ENCODE measurements around the gene RTP1.
"Not testable (repeated sequence)": the region's sequence is repeated elsewhere in the genome, so short reads cannot be mapped to it uniquely, and the experiment has no call there.

RTP1 gene

DNA sequence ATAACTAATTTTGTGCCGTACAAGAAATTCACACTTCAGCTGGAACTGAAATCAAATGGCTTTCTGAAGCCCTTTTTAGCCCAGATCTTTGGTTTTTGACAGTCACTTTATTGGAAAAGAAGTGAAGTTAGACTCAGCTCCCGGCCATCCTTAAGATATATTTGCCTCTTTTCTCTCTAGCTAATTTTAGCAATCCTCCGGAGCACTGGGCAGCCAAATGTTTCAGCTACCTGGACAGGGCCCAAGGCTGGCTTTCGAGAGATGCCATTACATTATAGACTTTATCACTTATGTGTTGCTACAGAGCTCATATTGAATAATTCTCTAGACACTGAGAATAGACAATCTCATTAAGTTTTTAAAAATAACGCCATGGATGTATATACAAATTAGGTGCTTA lies 29.5 kb upstream of the RTP1 start:
- POLR2A ChIA-PET, result interaction anchor here (0.6 kb wide), 1 partner anchor 318 kb away, joined by 3 read pairs; no protein-coding TSS in a partner anchor

DNA sequence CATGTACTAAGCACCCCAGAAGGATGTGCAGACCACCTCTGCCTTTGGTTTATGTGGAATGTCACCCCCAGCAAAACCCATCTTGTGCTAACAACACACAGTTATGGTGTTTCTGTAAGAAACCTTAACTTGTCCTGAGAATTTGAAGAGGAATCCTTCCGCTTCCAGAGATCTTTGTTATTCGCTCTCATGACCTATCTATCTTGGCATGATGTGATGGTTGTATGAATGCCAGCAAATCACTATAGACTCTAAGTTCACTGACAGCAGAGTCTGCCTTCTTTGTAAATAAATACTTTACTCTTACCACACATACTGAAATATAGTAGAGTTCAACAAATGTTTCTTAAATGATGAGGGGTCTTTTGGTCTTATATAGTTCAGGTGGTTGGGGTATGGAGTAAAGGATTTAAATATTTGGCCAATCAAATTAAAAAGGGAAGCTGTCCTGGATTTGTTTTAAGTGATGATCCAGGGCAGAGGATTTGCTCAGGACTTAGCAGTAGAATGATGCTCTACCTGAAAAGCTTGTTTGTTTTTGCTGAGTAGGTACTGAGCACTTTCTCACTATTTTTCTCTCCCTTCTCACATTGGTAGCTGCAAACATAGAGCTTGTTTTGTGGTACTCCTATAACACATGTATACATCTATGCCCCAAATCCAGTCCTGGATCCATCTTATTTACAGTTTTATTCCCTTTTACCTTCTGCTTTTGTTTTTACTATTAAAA lies 27.9 kb upstream of the RTP1 start:
- Histone ChIP-seq H3K27ac (ENCODE audit: insufficient read depth in 1 of 2, low read depth in 1 of 2, low read length in 2 of 2, poor library complexity in 1 of 2, severe bottlenecking in 2 of 2) (no peak overlapping the region), H3K36me3 (ENCODE audit: control insufficient read depth in 4 of 4, insufficient read depth in 4 of 4, low read length in 3 of 4) (no peaks in the 10 kb centered on the region), H3K4me3 (ENCODE audit: control insufficient read depth in 1 of 7, extremely low read depth in 1 of 7, insufficient read depth in 4 of 7, low read depth in 2 of 7, low read length in 6 of 7) (no peak overlapping the region), H3K4me1 (ENCODE audit: control extremely low read depth in 1 of 4, control insufficient read depth in 4 of 4, insufficient read depth in 4 of 4, low read length in 3 of 4) (peaks cover 0 to 2% (median 0%) of the 10 kb centered on the region in 4 experiments), H3K27me3 (replicated peaks in 2 of 5; ENCODE audit: control insufficient read depth in 4 of 5, insufficient read depth in 5 of 5, low read length in 4 of 5) (no peaks in the 10 kb centered on the region), H3K9me3 (ENCODE audit: control extremely low read depth in 1 of 5, control insufficient read depth in 4 of 5, insufficient read depth in 2 of 5, low read depth in 1 of 5, low read length in 4 of 5) (no peaks in the 10 kb centered on the region)
- no CpG with 5 or more reads among the region's 2 CpGs for WGBS (ENCODE audit: insufficient coverage)
- DNase-seq, result no peak
- CTCF ChIA-PET, result interaction anchor here (1.2 to 1.6 kb wide), 2 partner anchors 19 to 320 kb away, joined by 4 to 5 read pairs; no protein-coding TSS in a partner anchor
- POLR2A ChIA-PET, result no interaction called here

More for the DNA sequence above, 29.5 kb upstream of the RTP1 start:
- Histone ChIP-seq H3K9me3 (ENCODE audit: control extremely low read depth in 1 of 5, control insufficient read depth in 4 of 5, insufficient read depth in 2 of 5, low read depth in 1 of 5, low read length in 4 of 5) (no peaks in the 10 kb centered on the region), H3K27ac (ENCODE audit: insufficient read depth in 1 of 2, low read depth in 1 of 2, low read length in 2 of 2, poor library complexity in 1 of 2, severe bottlenecking in 2 of 2) (no peak overlapping the region), H3K36me3 (ENCODE audit: control insufficient read depth in 4 of 4, insufficient read depth in 4 of 4, low read length in 3 of 4) (no peaks in the 10 kb centered on the region), H3K27me3 (replicated peaks in 2 of 5; ENCODE audit: control insufficient read depth in 4 of 5, insufficient read depth in 5 of 5, low read length in 4 of 5) (no peaks in the 10 kb centered on the region), H3K4me3 (ENCODE audit: control insufficient read depth in 1 of 7, extremely low read depth in 1 of 7, insufficient read depth in 4 of 7, low read depth in 2 of 7, low read length in 6 of 7) (no peak overlapping the region), H3K4me1 (ENCODE audit: control extremely low read depth in 1 of 4, control insufficient read depth in 4 of 4, insufficient read depth in 4 of 4, low read length in 3 of 4) (peaks cover 0 to 2% (median 0%) of the 10 kb centered on the region in 4 experiments)
- 87% methylated on average over 2 of the region's 5 CpGs for WGBS (ENCODE audit: insufficient coverage)
- no peak for DNase-seq
- CTCF ChIA-PET, result interaction anchor here (1.0 to 6.4 kb wide), 4 partner anchors 55 to 238 kb away, joined by 3 to 110 read pairs (median 4); no protein-coding TSS in a partner anchor

DNA sequence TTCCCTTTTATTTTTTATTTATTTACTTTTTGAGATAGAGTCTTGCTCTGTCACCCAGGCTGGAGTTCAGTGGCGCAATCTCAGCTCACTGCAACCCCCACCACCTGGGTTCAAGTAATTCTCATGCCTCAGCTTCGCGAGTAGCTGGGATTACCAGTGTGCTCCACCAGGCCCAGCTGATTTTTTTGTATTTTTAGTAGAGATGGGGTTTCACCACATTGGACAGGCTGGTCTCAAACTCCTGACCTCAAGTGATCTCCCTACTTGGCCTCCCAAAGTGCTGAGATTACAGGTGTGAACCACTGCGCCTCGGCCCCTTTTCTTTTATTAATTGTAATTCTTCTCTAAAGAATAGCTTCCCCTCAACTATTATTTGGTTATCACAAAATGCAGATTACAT lies 26.4 kb upstream of the RTP1 start:
- no CpG with 5 or more reads among the region's 5 CpGs for WGBS (ENCODE audit: insufficient coverage)
- not testable (repeated sequence) for H3K4me3 ChIP-seq (ENCODE audit: control insufficient read depth in 1 of 7, extremely low read depth in 1 of 7, insufficient read depth in 4 of 7, low read depth in 2 of 7, low read length in 6 of 7); DNase-seq; H3K4me1 ChIP-seq (ENCODE audit: control extremely low read depth in 1 of 4, control insufficient read depth in 4 of 4, insufficient read depth in 4 of 4, low read length in 3 of 4); H3K27me3 ChIP-seq (replicated peaks in 2 of 5; ENCODE audit: control insufficient read depth in 4 of 5, insufficient read depth in 5 of 5, low read length in 4 of 5); H3K9me3 ChIP-seq (ENCODE audit: control extremely low read depth in 1 of 5, control insufficient read depth in 4 of 5, insufficient read depth in 2 of 5, low read depth in 1 of 5, low read length in 4 of 5); H3K27ac ChIP-seq (ENCODE audit: insufficient read depth in 1 of 2, low read depth in 1 of 2, low read length in 2 of 2, poor library complexity in 1 of 2, severe bottlenecking in 2 of 2); H3K36me3 ChIP-seq (ENCODE audit: control insufficient read depth in 4 of 4, insufficient read depth in 4 of 4, low read length in 3 of 4)
- ChIA-PET POLR2A (interaction anchor here (0.6 kb wide), 1 partner anchor 587 kb away, joined by 3 read pairs; no protein-coding TSS in a partner anchor), CTCF (interaction anchor here (0.9 kb wide), 1 partner anchor 58 kb away, joined by 3 read pairs; no protein-coding TSS in a partner anchor)

DNA sequence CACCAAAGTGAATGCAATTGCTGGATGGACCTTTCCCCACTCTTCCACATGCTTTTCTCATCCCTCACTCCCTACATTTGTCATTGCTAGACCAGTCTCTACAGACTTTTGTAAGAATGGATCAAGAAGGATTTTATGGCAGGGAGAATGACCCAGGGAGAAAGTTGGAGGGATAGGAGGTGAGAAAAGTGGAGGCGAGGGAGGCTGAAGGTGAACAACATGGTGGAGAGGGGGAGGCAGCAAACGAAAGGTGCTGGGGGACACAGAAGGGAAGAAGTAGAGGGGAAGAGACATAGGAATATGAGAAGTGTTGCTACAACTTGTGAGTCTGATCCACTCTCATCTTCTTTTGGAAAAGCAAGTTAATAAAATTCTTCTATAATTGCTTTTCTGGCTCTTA lies 24.4 kb upstream of the RTP1 start:
- no peak overlapping the region for H3K27ac ChIP-seq (ENCODE audit: insufficient read depth in 1 of 2, low read depth in 1 of 2, low read length in 2 of 2, poor library complexity in 1 of 2, severe bottlenecking in 2 of 2)
- H3K4me3 ChIP-seq (ENCODE audit: control insufficient read depth in 1 of 7, extremely low read depth in 1 of 7, insufficient read depth in 4 of 7, low read depth in 2 of 7, low read length in 6 of 7), result no peak overlapping the region
- no peak for DNase-seq
- CTCF ChIA-PET, result no interaction called here
- 100% methylated on average over 2 of the region's 2 CpGs for WGBS (ENCODE audit: insufficient coverage)
- H3K4me1 ChIP-seq (ENCODE audit: control extremely low read depth in 1 of 4, control insufficient read depth in 4 of 4, insufficient read depth in 4 of 4, low read length in 3 of 4), result peaks cover 0 to 2% (median 0%) of the 10 kb centered on the region in 4 experiments
- no peaks in the 10 kb centered on the region for H3K27me3 ChIP-seq (replicated peaks in 2 of 5; ENCODE audit: control insufficient read depth in 4 of 5, insufficient read depth in 5 of 5, low read length in 4 of 5)
- no peaks in the 10 kb centered on the region for H3K9me3 ChIP-seq (ENCODE audit: control extremely low read depth in 1 of 5, control insufficient read depth in 4 of 5, insufficient read depth in 2 of 5, low read depth in 1 of 5, low read length in 4 of 5)
- H3K36me3 ChIP-seq (ENCODE audit: control insufficient read depth in 4 of 4, insufficient read depth in 4 of 4, low read length in 3 of 4), result no peaks in the 10 kb centered on the region
- POLR2A ChIA-PET, result no interaction called here

DNA sequence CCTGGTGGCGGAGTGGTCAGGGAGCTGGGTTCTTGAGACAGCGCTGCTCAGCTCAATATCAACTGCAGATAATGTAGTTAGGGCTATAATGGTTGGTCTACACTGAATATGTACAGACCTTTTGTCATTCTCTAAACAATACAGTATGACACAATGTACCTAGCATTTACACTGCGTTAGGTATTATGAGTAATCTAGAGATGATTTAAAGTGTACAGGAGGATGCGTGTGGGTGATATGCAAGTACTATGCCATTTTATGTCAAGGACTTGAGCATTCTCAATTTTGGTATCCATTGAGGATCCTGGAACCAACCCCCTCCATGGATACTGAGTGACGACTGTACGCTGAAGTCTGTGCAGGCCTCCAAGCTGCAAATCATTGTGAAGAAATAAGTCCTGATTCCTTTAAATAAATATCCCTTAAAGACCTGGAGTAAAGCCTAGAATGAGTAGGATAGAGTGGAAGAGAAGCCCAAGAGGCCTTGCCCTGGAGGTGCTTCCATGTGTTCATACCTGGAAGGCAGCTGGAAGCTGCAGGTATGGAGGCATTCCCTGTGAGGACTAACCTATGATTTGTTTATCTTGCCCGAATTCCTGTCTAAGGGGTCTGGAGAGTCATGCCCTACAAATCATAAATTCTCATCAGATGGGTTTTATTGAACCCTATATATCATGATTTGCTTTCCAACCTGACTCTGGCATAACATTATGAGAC lies 15.7 kb upstream of the RTP1 start:
- no peaks in the 10 kb centered on the region for H3K4me1 ChIP-seq (ENCODE audit: control extremely low read depth in 1 of 4, control insufficient read depth in 4 of 4, insufficient read depth in 4 of 4, low read length in 3 of 4)
- 100% methylated on average over 1 of the region's 7 CpGs for WGBS (ENCODE audit: insufficient coverage)
- CTCF ChIA-PET, result no interaction called here
- DNase-seq, result no peak
- no peaks in the 10 kb centered on the region for H3K36me3 ChIP-seq (ENCODE audit: control insufficient read depth in 4 of 4, insufficient read depth in 4 of 4, low read length in 3 of 4)
- no peak overlapping the region for H3K4me3 ChIP-seq (ENCODE audit: control insufficient read depth in 1 of 7, extremely low read depth in 1 of 7, insufficient read depth in 4 of 7, low read depth in 2 of 7, low read length in 6 of 7)
- no peaks in the 10 kb centered on the region for H3K9me3 ChIP-seq (ENCODE audit: control extremely low read depth in 1 of 5, control insufficient read depth in 4 of 5, insufficient read depth in 2 of 5, low read depth in 1 of 5, low read length in 4 of 5)
- no peaks in the 10 kb centered on the region for H3K27me3 ChIP-seq (replicated peaks in 2 of 5; ENCODE audit: control insufficient read depth in 4 of 5, insufficient read depth in 5 of 5, low read length in 4 of 5)
- no peak overlapping the region for H3K27ac ChIP-seq (ENCODE audit: insufficient read depth in 1 of 2, low read depth in 1 of 2, low read length in 2 of 2, poor library complexity in 1 of 2, severe bottlenecking in 2 of 2)
- POLR2A ChIA-PET, result no interaction called here

DNA sequence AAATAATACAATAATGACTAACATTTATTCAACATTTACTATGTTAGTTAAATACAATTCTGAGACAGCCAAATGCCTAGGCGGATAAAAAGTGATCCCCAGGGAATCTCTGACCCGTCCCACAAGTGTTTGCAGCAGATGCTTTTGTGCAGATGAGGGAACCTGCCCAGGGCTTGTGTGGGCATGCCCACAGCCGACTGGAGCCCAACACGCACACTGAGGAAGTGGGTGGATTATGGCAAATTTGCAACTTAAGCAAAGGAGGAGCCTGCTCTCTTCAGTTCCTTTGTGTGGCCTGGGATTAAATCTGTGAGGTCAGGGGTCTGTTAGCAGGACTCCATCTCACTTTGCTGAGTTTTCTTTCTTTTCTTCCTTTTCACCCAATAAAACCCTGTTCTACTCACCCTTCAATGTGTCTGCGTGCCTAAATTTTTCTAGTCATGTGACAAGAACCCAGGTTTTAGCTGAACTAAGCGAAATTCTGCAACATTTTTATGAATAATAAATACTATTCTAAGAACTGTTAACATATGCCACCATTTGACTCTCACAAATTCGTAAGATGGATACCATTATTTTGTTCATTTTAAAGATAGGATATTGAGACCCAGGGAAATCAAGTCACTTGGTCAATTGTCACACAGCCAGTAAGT lies 13.9 kb upstream of the RTP1 start:
- Histone ChIP-seq H3K27ac (ENCODE audit: insufficient read depth in 1 of 2, low read depth in 1 of 2, low read length in 2 of 2, poor library complexity in 1 of 2, severe bottlenecking in 2 of 2) (no peak overlapping the region), H3K36me3 (ENCODE audit: control insufficient read depth in 4 of 4, insufficient read depth in 4 of 4, low read length in 3 of 4) (no peaks in the 10 kb centered on the region), H3K4me3 (ENCODE audit: control insufficient read depth in 1 of 7, extremely low read depth in 1 of 7, insufficient read depth in 4 of 7, low read depth in 2 of 7, low read length in 6 of 7) (no peak overlapping the region), H3K4me1 (ENCODE audit: control extremely low read depth in 1 of 4, control insufficient read depth in 4 of 4, insufficient read depth in 4 of 4, low read length in 3 of 4) (no peaks in the 10 kb centered on the region), H3K9me3 (ENCODE audit: control extremely low read depth in 1 of 5, control insufficient read depth in 4 of 5, insufficient read depth in 2 of 5, low read depth in 1 of 5, low read length in 4 of 5) (no peaks in the 10 kb centered on the region), H3K27me3 (replicated peaks in 2 of 5; ENCODE audit: control insufficient read depth in 4 of 5, insufficient read depth in 5 of 5, low read length in 4 of 5) (peaks cover 0 to 3% (median 0%) of the 10 kb centered on the region in 5 experiments)
- CTCF ChIA-PET, result no interaction called here
- peak in 1 of 3 donors; percentile 10 for DNase-seq
- WGBS (ENCODE audit: insufficient coverage), result 75% methylated on average over 4 of the region's 7 CpGs
- POLR2A ChIA-PET, result no interaction called here
